ENCODE measurements around the gene GLDN.

The GLDN gene

DNA sequence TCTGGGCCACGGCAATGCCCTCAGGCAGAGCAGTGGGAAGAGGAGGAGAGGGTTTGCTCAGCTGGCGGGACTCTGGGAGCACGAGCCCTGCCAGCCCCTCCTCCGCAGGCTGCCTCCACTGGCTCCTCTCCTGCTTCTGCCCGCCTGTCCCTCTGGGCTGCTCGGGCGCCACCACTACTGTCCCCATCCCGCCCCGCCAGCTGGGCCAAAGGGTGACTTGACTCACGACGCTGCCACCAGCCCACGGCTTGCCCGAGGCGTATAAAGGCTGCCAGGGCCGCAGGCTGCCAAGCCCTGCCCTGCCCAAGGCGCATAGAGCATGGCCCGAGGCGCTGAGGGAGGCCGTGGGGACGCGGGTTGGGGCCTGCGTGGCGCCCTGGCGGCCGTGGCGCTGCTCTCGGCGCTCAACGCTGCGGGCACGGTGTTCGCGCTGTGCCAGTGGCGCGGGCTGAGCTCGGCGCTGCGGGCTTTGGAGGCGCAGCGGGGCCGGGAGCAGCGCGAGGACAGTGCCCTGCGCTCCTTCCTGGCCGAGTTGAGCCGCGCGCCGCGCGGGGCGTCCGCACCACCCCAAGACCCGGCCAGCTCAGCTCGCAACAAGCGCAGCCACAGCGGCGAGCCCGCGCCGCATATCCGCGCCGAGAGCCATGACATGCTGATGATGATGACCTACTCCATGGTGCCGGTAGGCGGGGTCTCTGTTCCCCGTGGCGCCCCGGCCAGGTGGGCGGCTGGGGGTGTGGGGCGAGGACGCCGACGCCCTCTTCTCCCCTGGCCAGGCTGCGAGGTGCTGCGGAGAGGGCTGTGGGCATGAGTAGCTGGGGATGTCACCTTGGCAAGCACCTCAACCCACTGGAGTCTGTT is at the start of gene GLDN:
Gene GLDN, plus strand, starts transcription at position 290 of the 861 bp plus-strand sequence. Its CDS starts 30 bp downstream, at position 320.
- no peak for DNase-seq

DNA sequence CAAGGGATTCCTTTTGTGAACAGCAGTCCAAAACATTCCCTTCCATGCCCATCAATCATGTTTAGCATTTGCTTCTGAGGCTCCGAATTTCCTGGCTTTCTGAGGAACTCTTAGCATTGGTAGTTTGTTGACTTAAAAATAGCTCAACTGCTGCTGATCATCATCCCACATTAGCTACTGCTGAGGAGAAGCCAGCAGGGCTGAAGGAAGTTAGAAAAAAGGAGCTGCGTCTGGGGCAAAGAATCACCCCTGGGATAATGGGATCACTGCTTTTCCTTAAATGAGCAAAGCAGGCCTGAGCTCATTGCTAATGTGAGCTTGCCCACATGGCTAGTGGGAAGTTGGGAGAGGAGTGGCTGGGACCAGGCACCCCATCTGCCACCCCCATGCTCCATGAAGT is 42.8 kb upstream of the GLDN start:
- no peak for DNase-seq

DNA sequence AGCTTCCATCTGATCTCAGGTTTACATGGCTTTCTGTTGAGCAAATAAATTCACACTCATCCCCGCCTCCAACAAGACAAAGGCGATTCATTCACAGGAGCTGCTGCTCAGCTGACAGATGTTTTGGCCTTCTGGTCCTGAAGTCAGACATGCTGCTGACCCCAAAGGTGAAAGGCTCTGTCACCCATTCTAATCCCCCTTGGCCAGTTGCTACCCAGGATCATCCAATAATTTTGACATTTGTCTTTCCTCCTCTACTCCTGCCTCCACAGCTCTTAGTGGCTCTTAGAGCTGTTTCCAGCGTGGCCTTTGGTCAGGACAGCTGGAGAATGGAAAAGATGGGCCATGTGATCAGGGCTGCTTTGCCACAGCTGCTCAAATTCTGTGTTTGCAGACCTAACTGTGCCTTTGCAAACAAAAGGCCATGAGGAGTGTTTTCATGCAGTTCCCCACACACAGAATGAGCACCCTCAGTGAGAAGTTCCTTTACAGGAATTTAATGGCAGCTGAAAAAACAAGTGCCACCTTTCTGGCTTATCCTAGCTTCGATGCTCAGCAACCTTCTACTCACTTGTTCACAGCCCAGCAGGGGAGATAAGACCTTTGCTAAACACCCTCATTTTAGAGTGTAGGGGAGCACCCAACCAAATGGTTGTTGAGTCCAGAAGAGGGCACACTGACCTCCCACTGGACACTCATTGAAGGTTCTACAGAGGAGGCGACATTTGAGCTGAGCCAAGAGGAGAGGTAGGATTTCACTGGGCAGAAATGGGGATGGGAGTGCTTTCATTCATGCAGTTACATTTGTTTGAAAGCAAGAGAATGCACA is 42.1 kb upstream of the GLDN start:
- DNase-seq: no peak

GRCh38 chr15:51302480-51302879 is 39.0 kb upstream of the GLDN start:
- DNase-seq: no peak

GRCh38 chr15:51303462-51303980 is 37.9 kb upstream of the GLDN start:
- no peak for DNase-seq

DNA sequence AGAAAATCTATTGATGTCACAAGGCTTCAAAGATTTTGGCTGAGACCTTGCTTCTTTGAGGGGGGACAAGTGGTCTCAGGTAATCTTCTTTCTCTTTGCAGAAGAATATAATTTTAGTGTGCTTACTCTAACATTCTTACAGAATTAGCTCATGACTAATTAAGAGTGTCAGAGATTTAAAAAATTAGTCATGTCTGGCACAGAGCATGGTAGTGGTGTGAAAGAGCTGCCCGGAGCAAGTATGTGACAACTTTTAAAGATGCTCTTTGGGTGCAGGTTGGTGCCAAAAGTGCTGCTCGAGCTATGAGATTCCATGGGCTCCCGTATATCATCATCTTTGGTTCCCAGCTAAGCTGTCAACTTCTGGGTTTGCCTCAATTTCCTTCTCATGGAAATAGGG is 34.1 kb upstream of the GLDN start:
- no peak for DNase-seq

DNA sequence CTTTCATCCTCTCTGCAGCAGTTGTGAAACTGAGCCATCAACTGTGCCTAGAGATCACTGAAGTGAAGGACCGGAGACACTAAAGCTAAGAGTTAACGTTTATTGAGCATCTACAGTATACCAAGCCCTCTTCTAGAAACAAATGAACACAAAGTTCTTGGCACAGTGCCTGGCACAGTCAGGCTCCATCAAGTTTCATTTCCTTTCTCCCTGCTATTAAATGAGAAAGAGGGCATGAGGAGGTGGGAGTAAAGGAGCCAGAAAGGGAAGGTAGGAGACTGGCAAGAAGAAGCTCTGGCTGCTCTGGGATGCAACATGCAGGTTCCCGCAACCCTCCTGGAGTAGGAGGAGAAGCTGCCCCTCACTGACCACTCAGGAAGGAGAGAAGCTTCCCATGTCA is 33.6 kb upstream of the GLDN start:
- DNase-seq: no peak

DNA sequence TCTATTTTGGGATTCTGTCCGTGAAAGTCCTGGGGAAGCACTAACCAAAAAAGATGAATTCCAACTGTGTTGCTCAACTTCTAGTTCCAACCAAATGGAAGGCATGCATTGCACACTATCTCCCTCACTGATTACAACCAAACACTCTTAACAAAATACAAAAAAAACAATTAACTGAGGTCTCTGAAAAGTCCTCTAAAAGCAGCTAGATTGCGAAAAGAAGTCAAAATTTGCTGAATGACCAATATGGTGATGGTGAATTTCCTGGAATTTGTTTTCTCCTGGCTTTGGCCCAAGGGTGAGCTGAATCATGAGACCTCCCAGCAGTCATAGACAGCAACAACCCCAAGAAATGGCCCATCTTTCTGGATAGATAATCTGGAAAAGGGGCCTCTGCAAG is 31.4 kb upstream of the GLDN start:
- DNase-seq: no peak

DNA sequence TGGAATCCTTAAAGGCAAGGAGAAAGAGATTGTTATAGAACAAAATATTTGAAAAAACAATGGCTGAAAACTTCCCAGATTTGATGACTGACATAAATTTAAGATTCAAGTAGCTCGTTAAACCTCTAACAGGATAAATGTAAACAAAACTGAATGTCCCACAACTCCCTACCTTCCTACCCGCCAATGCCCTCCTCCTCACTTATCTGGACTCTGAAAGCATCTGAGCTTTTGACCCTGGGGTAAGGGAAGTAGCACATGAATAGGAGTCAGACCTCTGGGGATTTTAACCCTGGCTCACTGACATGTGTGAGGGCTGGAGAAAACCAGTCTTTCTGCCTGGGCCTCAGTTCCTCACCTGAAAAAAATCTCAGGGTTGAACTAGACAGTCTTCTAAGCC is 29.9 kb upstream of the GLDN start:
- no peak for DNase-seq

DNA sequence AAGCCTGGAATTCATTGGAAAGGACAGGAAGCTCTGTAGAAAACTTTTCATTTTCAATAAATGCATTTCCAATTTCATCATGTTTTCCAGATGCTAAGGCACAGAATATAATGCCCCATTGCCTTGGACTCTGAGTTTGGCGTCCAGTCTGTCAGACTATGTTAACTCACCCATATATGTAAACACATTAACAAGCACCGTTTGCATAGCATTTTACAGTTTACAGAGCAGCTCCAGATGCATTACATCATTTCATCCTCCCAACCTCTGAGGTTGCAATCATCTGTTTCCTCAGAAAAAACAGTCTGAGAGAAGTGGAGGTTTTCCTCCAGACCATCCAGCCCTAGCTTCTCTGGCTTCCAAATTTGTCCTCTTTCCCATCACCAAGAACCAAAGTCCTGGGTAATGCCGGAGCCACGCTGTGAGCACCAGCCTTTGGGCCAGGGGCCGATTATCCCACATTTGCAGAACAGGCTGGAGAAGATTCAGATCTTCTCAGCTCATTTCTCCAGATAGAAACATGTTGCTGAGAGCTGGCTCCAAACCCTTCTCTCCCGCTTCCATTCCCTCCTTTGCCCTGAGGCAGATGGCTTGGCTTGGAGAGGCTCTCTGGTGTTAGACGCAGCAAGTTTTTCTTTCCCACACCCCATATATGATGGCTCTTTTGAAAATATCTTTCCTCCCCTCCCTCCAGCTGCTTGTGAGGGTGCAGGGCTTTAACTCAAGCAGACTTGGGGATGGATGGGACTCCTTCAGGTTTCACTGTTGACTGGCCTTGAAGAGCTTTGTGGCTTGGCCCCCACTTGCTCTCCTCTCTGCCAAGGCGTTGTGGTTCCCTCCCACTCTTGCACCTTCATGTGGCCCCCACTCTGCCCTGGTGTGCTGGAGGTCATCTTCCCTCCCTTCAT is 29.0 kb upstream of the GLDN start:
- no peak for DNase-seq

DNA sequence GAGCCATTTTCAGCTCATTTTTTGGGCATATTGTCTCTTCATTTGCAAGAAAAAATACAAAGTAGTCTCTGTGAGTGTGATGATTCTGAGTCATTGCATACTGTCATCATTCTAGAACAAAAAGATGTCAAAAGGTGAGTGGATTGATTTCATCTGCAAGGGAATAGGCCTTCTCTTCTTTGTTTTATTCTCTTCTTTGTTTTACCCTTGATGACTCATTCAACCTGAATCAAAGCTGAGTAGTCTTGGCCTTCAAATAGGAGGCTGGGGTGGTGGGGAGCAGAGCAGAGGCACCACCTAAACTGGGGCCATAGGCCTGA is 28.4 kb upstream of the GLDN start:
- DNase-seq: no peak

- no peak for DNase-seq
These were observed 27.7 kb upstream of the GLDN start for GRCh38 chr15:51313644-51314280.

DNA sequence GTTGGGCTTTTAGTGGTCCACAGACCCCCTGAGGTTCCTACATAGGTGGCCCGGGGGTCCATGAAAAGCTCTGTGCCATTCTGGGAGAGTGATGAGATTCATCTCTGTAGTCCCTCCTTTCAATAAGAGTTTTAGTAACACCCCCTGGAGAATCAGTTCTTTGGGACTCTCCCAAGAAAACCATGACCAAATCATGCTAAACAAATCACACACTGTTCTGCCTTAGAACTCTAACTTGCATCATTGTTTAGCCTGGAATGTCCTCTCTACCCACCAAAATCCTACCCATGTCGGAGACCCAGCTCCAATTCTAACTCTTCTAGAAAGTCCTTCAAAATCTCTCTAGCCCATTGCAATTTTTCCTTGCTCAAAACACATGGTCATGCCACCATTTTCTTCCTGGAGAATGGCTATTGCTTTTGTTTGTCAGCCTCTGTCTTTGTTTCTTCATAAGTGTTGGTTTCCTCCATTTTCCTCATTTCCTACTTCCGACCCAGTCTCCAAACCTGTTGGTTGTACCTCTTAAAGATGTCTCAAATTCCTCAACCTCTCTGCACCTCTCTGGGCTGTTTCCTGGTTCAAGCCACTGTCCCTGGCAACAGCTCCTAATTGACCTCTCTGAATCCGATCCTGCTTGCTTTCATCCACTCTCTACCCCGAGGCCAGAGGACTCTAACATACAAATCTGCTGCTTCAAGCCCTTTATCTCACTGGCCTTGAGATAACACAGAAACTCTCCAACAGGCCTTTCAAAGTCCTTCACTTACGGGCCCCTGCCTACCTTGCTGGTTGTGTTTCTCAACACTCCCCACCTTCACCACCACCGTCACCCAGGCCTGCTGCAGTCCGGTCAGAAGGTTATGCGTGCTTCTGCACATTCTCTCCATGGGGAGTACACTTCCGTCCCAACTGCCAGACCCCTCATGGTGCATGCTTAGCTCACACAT is 26.8 kb upstream of the GLDN start:
- no peak for DNase-seq

- DNase-seq: no peak
These were observed 25.7 kb upstream of the GLDN start for GRCh38 chr15:51315726-51316125.

DNA sequence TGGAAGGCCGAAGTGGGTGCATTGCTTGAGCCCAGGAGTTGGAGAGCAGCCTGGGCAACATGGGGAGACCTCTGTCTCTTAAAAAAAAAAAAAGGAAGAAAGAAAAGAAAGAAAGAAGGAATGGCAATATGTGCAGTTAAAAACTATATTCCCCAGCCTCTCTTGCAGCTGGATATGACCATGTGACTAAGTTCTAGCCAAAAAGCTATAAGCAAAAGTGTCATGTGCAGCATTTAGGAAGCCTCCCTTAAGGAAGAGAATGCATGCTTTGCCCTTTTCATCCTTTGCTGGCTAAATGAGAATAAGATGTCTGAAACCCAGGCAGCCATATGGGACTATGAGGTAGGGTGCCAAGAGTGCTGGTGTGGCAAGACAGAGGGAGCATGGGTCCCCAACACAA is 24.8 kb upstream of the GLDN start:
- DNase-seq: no peak

DNA sequence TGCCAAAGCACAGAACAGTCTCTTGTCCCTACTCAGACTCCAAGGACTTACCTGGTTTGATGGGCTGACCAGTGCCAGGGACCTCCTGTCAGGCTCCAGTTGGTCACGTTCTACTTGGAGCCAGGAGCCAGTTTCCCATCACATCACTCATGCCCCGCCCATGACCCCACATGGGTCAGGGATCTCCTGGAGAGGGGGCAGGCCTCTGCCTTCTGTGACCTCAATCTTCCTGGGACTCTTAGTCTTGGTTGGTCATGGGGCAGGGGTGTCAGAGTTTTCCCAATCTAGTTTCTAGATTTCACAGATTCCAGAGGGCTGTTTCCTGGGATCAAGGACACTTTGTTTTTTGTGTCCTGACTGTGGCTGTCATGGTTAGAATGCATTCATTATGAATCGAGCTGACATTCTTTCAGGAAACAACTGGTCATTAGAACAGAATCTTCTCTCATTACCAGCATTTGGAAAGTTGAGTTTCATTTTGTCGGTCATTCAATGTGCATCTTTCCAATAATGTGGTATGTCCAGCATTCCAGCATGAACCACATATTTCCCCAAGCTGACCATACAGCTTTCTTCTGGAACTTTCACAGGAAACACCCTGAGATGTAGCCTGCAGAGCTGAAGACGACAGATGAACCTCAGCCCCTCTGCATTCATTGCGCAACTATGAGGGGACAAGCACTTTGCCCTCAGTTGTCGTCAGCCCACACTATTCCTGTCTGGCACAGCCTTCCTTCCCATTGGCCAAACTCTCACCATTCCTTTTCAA is 22.9 kb upstream of the GLDN start:
- DNase-seq: no peak

DNA sequence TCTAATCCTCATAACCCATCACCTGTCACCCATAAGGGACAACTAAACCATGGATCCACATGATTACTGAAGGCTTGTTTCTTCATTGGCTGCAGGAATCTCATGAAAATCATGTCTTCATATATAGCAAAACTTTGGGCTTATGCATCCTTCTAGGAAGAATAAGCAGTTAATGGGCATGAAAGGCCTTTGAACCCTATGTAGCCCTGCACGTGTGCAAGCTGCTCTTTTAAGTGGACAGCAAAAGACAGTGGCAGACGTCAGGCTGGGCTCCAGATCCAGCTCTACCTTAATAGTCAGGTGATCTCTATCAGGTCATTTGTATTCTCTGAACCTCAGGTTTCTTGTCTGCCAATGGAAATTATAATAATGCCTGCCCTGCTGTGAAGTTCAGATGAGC is 21.9 kb upstream of the GLDN start:
- DNase-seq: no peak

DNA sequence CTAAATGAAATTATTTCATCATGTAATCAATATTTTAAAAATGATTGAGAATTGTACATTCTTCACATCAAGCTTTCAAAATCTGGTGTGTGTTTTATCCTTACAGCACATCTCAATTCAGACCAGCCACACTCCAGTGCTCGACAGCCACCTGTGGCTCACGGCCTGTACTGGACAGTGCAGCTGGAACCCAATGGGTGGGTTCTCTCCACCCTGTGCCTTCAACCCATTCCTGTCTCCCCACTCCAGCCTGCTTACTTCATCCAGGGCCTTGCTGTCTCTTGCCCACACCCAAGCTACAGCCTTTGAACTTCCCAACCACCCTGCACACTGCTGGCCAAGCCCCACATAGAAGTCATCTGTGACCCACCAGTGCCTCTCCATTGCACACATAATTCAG is 20.6 kb upstream of the GLDN start:
- DNase-seq: no peak

DNA sequence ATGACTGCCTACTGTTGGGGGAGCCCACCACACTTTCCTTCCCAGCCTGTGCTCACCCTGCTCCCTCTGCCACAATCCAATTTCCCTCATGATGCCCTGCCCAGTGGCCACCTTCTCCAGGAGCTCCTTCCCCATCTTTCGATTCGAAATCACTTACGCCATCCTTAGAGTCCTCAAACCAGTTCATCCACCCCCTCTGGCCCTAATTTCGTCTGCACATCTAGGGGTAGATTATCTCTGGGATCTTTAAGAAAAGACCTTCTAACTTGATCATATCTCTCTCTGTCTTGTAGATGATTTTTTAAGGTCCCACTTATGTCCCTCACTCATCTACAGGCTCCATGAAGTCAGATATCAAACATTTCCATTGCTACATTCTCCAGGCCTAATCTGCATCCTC is 20.1 kb upstream of the GLDN start:
- DNase-seq: no peak

DNA sequence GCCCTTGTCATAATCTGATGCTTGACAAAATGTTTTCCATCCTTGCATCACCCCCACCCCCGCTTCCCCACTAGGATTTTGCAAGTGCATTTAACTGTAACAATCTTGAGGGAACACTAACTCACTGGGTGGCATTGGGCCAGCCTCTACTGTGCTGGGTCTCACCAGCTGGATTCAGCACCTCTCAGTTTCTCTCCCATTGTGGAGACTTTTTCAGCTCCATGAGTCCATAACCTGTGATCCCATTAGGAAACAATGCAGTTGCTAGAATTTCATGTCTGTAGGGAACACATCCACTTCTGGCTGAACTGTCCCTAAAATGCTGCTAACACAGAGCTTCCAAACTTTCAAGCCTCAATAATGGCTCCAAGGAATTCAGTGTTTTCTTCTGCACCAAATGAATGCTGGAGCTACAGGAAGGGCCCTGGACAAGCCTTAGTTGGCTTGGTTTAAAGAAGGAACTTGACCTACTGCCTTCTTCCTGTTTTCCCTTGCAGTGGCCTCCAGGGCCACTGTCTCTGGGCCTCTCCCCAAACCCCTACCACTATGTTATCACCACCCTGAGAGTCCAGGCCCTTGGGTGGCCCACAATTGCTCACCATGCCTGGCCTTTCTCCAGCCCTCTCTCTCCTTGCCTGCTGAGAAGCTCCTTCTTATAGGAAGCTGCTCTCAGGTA is 18.7 kb upstream of the GLDN start:
- no peak for DNase-seq
